GM19467 (cell line): ENCODE measurements around the gene TPO.

ENCODE experiments used
- ATAC-seq: cut with Tn5 transposase; IDR thresholded peaks from one replicate; pipeline ENCODE4 v1.9.1; 2021; ENCODE audit warnings: mild to moderate bottlenecking, moderate library complexity; ENCODE audit not compliant: unreplicated experiment

TPO gene

DNA sequence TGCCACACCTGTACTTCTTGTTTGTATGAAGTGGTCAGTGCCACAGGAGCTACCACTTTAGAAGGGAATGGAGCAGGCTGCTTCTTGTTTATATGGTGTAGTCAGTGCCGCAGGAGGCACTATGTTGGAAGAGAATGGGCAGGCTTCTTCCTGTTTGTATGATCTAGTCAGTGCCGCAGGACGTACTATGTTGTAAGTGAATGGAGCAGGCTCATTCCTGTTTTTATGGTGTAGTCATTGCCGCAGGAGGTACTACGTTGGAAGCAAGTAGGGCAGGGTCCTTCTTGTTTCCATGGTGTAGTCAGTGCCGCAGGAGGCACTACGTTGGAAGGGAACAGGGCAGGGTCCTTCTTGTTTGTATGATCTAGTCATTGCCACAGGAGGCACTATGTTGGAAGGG, 27.3 kb downstream of the TPO start:
- ATAC-seq = no peak

DNA sequence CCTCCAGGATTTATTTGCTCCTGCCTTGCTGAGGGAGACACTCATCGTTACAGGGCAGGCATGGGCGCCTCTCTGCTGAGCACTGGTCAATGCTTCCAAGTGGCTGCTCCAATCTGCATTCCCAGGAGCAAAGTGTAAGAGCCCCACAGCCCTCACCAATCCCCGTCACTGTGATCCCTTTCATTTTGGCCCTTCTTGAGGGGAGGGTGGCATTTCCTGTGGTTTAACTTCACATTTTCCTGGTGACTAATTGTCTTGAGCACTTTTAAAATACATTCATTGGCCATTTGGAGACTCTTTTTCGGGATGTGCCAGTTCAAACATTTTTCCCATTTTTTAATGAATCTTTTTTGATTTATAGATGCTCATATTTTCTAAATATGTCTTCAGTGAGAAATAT, 33.0 kb downstream of the TPO start:
- no peak for ATAC-seq

DNA sequence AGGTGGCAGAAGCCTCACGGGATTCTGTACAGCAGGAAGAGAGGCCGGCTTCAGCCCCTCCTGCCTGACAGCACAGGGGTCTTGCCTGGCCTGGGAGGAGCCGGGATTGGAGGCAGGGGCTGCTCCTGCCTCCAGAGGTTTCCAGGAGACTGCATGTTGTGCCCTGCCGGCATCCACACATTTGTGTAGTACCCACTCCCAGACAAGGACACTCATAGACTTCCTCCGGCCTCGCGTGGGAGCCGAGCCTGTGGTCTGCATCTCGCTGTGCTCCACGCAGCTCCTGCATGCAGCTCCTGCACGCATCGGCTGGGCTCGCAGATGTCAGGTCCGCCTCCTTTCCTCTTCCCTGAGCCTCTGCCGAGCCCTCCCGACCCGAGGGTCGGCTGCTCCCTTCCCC, 34.7 kb downstream of the TPO start:
- ATAC-seq = no peak

DNA sequence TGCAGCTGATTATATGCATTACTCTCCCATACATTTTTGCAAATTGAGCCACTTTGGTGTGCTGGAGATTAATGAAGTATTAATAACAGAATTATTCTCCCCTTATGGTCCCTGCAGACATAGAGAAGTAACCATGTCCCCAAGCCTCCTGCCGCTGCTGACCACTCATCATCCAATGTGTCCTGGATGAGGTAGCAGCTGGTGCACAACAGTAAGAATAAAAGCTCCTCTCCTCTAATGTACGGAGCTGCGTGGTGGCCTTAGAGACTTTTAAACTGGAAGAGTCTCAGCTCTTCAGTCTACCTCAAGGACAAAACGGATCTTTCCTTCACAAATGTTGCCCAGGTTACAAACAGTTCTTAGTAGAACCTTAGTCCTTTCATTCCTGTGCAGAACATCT, 37.7 kb downstream of the TPO start:
- ATAC-seq = no peak

DNA sequence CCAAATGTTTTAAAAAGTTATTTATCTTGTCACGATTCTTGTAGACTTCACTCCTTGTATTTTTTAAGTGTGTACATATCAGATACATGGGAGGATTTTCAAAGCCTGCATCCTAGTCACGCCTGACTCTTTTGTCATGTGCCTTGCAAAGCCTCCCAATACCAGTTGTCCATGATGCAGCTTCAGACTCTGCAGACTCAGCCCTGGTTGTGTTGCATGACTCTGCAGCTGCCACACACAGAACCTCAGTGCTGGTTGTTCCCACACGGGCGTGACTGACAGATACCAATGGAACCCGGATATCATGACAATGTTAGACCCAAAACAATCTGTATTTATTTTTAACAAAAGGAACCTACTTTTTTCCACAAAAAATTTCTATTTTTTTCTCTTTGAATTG, 38.2 kb downstream of the TPO start:
- ATAC-seq = no peak

DNA sequence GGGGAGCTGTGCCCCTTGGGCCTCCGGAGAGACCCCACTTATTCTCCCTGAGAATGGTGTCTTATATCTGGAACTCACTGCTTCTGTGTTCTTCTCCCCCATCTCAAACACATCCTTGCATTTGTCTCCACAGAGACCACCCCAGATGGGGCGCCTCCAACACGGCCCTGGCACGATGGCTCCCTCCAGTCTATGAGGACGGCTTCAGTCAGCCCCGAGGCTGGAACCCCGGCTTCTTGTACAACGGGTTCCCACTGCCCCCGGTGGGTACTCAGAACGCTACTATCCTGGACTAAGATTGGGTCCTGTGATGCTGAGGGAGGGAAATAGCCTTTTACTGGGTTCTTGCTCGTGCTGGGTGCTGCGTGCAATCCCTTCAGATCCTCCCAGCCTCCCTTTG, 40.3 kb downstream of the TPO start:
- ATAC-seq = no peak

DNA sequence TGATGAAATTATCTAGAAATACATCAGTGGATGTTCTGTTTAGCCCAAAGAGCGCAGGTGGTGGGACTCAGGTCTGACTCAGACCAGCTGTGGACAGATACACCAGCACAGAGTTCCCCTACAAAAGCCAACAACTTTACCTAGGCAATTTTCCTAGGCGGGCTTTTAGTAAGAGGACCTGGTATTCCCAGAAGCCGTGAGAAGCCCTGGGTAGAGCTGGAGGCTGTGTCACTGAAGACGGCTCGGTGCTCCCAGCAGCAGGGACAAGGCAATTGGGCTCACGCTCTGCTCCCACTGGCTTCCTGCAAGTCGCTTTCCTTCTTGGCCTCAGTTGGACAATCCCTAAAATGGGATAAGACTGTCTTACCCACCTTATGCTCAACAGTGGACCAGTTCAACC, 41.1 kb downstream of the TPO start:
- ATAC-seq = no peak

DNA sequence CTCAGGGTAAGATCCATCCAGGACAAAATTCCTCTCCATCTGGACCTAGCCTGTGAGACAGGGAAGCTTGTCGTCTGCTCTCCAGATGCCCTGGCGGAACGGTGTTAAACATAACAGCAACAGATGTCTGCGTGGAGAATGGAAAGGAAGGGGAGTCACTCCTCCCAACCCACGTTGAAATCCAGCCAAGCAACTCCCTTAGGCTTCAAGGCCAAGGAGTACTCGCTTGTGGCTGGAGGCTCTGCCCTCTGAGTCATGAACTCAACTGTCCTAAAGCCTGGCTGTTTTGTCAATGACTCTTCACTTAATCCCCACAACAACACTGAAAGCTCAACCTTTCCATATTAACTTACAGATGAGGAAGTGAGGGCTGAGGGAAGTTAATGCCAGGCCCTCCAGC, 42.2 kb downstream of the TPO start:
- ATAC-seq = no peak

DNA sequence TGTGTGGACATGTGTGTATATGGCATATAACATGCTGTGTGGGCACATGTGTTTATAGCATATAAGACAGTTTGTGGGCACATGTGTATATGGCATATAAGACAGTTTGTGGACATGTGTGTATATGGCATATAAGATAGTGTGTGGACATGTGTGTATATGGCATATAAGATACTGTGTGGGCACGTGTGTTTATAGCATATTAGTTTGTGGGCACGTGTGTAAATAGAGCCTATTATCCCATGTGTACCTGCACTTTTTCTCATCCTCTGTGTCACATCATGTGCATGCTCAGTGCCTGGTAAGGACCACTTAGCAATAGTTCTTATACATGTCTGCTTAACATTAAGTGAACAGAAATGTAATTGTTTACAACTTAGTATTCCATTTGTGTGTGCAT, 45.2 kb downstream of the TPO start:
- ATAC-seq = no peak

DNA sequence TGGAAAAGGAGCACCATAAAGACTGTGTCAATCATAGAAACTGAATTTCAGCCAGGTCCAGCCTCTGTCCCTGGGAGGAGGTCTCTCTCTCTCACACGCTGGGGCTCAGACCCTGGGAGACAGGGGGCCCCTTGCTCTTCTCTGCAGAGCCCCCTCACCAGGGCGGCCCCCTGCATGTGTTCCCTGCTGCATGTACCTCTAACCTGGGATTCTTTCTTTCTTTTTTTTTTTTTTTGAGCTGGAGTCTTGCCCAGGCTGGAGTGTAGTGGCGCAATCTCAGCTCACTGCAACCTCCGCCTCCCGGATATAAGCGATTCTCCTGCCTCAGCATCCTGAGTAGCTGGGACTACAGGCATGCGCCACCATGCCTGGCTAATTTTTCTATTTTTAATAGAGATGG, 46.5 kb downstream of the TPO start:
- no peak for ATAC-seq

DNA sequence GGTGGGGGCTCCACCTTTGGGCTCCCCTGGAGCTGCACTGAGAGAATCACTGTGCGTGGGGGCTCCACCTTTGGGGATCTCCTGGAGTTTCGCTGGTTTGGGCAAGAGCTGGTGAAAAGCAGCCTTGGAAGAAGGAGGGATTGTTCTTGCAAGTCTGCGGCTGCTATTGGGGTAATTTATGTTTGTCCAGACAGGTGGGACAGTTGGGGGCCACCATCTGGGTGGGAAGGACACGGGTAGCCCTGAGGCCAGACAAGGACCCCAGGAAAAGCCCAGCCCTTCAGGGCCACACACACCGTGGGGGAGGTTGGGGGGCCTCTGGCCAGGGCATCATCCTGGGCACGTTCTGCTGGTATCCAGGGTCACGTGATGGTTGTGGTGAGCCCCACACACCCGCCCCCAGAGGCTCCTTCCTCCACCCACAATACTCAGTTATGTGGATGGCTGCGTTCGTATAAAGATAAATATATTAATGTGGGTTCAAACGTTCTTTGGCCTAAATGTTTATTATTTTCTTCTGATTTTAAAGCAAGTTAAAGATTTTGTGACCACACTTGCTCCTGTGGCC, 47.7 kb downstream of the TPO start:
- no peak for ATAC-seq

DNA sequence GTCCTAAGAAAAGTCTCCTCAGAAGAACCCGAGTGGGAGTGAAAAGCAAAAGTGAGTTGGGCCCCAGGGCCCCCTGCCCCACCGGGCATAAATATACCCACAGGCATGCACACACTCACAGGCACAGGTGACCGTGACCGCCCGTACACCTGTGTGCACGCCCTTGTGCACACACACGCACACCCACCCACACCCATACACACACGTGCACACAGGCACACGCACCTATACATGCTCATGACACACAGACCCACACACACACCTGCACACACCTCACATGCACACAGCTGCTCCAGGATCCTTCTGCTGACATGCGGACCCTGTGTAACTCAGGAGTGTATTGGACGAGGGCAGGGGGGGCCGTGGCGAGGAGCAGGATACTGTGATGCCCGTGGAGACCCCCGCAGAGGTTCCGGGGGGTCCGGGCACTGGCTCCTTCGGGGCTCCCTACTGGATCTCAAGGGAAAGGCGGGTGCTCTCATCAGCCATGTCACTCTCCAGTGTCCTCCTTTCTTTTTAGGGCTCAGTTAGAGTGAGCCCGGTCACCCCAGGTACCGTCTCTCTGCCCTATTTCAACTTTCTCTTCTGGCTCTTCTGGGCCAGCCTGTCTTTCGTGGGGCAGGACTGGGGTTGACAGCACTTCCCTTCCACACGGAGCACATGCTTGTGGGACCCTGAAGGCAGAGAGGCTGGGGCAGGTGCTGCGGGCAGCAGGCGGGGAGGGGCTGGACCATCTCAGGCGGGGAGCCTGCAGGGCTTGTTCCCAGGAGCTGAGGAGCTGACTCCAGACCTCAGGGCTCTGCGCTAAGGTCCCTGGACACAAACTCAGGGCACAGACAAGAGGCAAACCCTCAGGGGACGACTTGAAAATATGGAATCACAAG, 48.5 kb downstream of the TPO start:
- ATAC-seq = no peak

DNA sequence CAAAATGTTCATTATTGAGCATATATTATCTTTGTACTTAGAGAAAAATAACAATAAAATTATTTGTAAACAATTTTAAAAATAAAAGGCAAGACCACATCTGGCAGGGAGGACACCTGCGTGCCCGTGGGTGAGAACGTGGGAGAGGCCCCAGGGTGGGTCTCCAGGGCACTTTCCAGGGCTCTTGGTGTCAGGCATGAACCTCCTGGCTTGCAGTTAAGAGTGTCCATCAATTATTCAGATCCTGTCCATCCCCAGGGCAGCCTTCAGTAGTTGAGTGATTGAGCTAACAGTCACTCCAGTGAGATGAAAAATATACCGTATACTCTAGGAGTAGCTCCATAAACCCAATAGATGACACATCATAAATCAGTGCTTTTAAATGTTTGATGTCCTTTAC, 49.7 kb downstream of the TPO start:
- ATAC-seq = no peak

DNA sequence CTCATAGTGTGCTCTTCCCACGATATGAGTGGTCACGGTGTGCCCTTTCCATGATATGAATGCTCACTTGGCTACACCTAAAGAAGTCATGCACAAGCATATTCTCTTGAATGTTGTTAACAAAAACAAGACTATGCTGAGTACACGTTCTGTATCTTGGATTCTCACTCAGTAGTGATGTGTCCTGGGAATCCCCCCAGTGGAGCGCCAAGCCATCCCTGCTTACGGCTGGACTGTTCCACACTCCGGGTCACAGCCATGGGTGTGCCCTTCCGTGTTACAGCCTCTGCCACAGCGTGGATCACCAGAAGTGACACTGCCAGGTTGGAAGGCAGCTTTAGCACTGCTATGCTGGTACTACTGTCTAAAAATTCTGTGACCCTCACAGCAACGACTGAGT, 59.1 kb downstream of the TPO start:
- ATAC-seq = no peak

DNA sequence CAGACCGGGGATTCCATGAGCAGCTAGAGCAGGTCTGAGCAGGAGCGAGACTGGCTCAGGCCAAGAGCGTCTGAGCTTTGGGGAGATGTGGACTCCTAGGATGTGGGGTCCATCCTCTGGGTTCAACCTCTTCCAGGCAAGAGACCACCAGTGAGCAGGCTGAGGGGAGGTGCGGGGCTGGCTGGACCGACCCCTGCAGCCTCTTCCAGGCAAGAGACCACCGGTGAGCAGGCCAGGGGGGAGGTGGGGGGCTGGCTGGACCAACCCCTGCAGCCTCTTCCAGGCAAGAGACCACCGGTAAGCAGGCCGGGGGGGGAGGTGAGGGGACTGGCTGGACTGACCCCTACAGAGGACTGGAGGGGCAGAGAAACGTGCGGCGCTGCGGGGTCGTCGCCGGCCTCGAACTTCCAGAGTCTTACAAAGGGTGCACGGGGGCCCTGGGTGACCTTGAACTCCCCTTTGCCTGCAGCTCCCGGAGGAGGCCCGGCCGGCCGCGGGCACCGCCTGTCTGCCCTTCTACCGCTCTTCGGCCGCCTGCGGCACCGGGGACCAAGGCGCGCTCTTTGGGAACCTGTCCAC, 63.4 kb downstream of the TPO start:
- no peak for ATAC-seq

DNA sequence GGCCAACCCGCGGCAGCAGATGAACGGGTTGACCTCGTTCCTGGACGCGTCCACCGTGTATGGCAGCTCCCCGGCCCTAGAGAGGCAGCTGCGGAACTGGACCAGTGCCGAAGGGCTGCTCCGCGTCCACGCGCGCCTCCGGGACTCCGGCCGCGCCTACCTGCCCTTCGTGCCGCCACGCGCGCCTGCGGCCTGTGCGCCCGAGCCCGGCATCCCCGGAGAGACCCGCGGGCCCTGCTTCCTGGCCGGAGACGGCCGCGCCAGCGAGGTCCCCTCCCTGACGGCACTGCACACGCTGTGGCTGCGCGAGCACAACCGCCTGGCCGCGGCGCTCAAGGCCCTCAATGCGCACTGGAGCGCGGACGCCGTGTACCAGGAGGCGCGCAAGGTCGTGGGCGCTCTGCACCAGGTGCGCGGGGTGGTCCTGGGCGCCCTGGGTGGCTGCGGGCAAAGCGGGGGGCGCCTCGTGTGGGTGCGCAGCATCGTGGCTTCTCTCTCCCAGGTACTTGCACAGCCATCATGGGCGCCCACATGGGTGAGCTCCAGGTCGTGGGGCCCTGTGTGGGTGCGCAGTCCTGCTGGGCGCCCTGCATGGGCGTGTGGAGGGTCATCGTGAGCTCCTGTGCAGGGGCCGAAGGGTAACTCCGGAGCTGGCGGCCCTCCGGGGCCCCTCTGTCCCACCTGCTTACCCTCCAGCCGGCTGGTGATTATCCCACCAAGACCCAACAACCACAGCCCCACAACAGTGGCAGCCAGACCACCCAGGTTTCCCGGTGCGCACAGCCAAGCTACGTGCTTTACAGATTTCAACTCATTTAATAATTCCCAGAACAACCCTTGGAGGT, 64.2 kb downstream of the TPO start:
- ATAC-seq = no peak

DNA sequence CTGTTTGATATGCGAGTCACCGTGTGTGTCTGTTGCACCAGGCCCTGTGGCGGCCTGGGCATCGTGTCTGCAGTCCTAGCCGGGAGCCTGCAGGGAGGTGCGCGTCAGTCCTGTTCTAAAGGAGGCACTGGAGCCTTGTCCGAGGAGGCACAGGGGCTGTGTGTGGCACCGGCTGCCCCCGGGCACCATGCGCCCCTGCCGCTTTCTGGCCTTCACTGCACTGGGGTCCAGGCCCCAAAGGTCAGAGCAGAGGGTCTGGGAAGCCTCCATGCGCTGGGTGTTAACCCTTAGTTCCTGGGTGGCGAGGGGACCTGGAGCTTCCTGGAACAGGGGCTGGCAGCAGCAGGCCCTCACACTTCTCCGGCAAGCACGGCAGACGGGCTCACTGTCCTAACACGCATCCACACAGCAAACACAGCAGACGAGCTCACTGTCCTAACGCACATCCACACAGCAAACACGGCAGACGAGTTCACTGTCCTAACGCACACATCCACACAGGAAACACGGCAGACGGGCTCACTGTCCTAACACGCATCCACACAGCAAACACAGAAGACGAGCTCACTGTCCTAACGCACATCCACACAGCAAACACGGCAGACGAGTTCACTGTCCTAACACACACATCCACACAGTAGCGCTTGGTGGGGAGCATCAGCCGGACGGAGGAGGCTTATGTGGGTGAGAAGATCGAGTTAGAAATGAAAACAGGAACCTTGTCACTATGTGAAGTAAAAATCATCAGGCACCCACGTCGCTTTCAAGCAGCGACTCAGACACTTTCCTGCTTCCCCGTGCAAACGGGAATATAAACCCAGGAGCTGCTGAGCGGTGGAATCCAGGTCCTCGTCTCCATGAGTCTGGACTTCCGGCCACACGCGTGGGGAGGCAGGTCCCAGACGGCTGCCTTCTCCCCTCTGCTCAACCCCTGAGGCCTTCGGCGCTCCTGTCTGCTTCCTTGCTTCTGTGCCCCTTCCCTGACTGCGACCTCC, 65.3 kb downstream of the TPO start:
- ATAC-seq = no peak

DNA sequence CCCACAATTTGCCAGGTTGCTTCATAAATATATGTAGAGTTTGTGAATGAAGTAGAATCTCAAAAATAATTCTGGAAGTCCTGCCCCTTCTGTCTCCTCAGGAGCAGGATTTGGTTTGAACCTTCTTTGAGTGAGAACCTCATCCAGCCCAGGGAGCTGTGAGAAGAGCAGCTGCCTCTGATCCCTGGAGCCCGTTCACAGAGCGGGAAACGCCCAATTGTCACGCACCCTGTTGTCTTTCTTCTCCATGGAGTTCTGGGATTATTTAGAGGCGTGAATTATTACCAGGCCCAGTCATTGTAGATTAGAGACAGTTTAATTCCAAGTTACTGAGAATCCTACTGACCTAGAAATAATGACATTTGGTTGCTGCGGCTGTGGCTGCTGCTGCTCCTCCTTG, 66.1 kb downstream of the TPO start:
- no peak for ATAC-seq

DNA sequence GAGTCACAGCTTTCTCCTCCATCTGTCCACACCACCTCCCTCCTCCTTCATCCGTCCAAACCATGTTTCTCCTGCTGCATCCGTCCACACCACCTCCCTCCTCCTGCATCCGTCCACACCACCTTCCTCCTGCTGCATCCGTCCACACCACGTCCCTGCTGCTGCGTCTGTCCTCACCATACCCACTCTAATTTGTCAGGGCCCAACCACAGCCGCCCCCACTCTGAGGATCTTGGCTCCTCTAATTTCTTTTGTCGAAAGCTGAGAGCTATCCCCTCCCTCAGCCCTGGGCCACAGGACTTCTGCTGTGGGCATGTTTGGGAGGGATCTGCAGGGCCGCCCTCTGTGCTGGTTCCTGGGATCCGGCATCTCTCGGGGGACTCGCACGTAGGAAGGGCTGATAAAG, 67.4 kb downstream of the TPO start:
- no peak for ATAC-seq
